Thyroid gland (tissue), 4 donors: ENCODE data around the gene UBE2E3.

Experiments
- CTCF ChIP-seq, 6 experiments: fragments of 200-600 bp in 3 of 6; fragments of 450-650 bp in 3 of 6; sonication (generic) in 3 of 6; IDR thresholded peaks; one replicate each; pipeline ENCODE4 v1.5.1; 2016 to 2019; ENCODE audit warnings: antibody characterized with exemption in 6 of 6, mild to moderate bottlenecking in 2 of 6, inconsistent platforms in 1 of 6, moderate library complexity in 1 of 6
- POLR2A ChIP-seq, 2 donors: fragments of 450-650 bp; IDR thresholded peaks; one replicate each; pipeline ENCODE4 v1.6.1; 2017; ENCODE audit warnings: antibody characterized with exemption in 2 of 2, mild to moderate bottlenecking in 2 of 2, moderate library complexity in 1 of 2

GRCh38 chr2:180949896-180950295 is 30.5 kb upstream of the UBE2E3 start:
- TF ChIP-seq CTCF (IDR thresholded peaks at IDR 0.05): no peak
- TF ChIP-seq POLR2A (IDR thresholded peaks at IDR 0.05): no peak
